ENCODE measurements around the gene ZNRF3. TPM values are rescaled to one million over a fixed set of nuclear protein-coding genes. Genes with fewer than 3 reads are reported as not detected.

ZNRF3 gene
- total RNA-seq, 1 donor from 2014 or later, result 23.1 TPM

GRCh38 chr22:28958611-28959010 is 75.2 kb downstream of the ZNRF3 start:
- H3K4me3 Mint-ChIP-seq, result no peak overlapping the region
- no peak for TF ChIP-seq CTCF (conservative IDR thresholded peaks at IDR 0.05)
- H3K9me3 Mint-ChIP-seq, result no peaks in the 10 kb centered on the region
- H3K4me1 Mint-ChIP-seq (ENCODE audit: unreplicated experiment), result peaks cover 41% of the 10 kb centered on the region
- H3K27me3 Mint-ChIP-seq, result no peaks in the 10 kb centered on the region
- no peak for DNase-seq (ENCODE audit: extremely low spot score, unreplicated experiment)
- peaks cover 38% of the 10 kb centered on the region for H3K36me3 Mint-ChIP-seq
- H3K27ac Mint-ChIP-seq, result no peak overlapping the region

GRCh38 chr22:28962042-28962554 is 78.7 kb downstream of the ZNRF3 start:
- DNase-seq (ENCODE audit: extremely low spot score, unreplicated experiment), result no peak
- Mint-ChIP-seq H3K27me3 (no peaks in the 10 kb centered on the region), H3K4me3 (no peak overlapping the region), H3K27ac (no peak overlapping the region), H3K4me1 (ENCODE audit: unreplicated experiment) (peaks cover 43% of the 10 kb centered on the region), H3K36me3 (peaks cover 27% of the 10 kb centered on the region), H3K9me3 (no peaks in the 10 kb centered on the region)
- no peak for TF ChIP-seq CTCF (conservative IDR thresholded peaks at IDR 0.05)

GRCh38 chr22:28963362-28963761 is 80.0 kb downstream of the ZNRF3 start:
- TF ChIP-seq CTCF (conservative IDR thresholded peaks at IDR 0.05), result no peak
- H3K4me3 Mint-ChIP-seq, result no peak overlapping the region
- no peak for DNase-seq (ENCODE audit: extremely low spot score, unreplicated experiment)
- no peaks in the 10 kb centered on the region for H3K9me3 Mint-ChIP-seq
- peaks cover 23% of the 10 kb centered on the region for H3K36me3 Mint-ChIP-seq
- no peak overlapping the region for H3K27ac Mint-ChIP-seq
- H3K27me3 Mint-ChIP-seq, result no peaks in the 10 kb centered on the region
- H3K4me1 Mint-ChIP-seq (ENCODE audit: unreplicated experiment), result peaks cover 39% of the 10 kb centered on the region

GRCh38 chr22:28967163-28967665 is 83.8 kb downstream of the ZNRF3 start:
- peaks cover 37% of the 10 kb centered on the region for H3K4me1 Mint-ChIP-seq (ENCODE audit: unreplicated experiment)

GRCh38 chr22:28967969-28968368 is 84.6 kb downstream of the ZNRF3 start:
- Mint-ChIP-seq H3K27ac (no peak overlapping the region), H3K4me1 (ENCODE audit: unreplicated experiment) (peaks cover 29% of the 10 kb centered on the region), H3K4me3 (no peak overlapping the region), H3K27me3 (no peaks in the 10 kb centered on the region), H3K36me3 (peaks cover 29% of the 10 kb centered on the region), H3K9me3 (peaks cover 8% of the 10 kb centered on the region)
- no peak for DNase-seq (ENCODE audit: extremely low spot score, unreplicated experiment)
- no peak for TF ChIP-seq CTCF (conservative IDR thresholded peaks at IDR 0.05)

More at GRCh38 chr22:28967163-28967665, 83.8 kb downstream of the ZNRF3 start:
- TF ChIP-seq CTCF (conservative IDR thresholded peaks at IDR 0.05), result no peak
- Mint-ChIP-seq H3K4me3 (no peak overlapping the region), H3K9me3 (peaks cover 8% of the 10 kb centered on the region), H3K27ac (no peak overlapping the region), H3K36me3 (peaks cover 27% of the 10 kb centered on the region), H3K27me3 (no peaks in the 10 kb centered on the region)
- no peak for DNase-seq (ENCODE audit: extremely low spot score, unreplicated experiment)
